Upper lobe of left lung (tissue), 4 donors: Measurements from ENCODE around the gene AKR1C2.

Experiments
- CTCF ChIP-seq, 6 experiments: fragments of 450-650 bp in 4 of 6; fragments of 200-600 bp in 2 of 6; sonication (generic) in 2 of 6; IDR thresholded peaks; one replicate each; pipeline ENCODE4 v1.5.1; 2016 to 2019; ENCODE audit warnings: antibody characterized with exemption in 6 of 6
- POLR2A ChIP-seq, 4 donors: fragments of 450-650 bp; IDR thresholded peaks; one replicate each; pipeline ENCODE4 v1.5.1; 2016 to 2017; ENCODE audit warnings: antibody characterized with exemption in 4 of 4, mild to moderate bottlenecking in 2 of 4
- POLR2AphosphoS5 ChIP-seq, 2 donors: sonication (generic); formaldehyde crosslinking; IDR thresholded peaks; one replicate each; pipeline ENCODE4 v1.5.1; 2017; ENCODE audit warnings: antibody characterized with exemption in 2 of 2

- TF ChIP-seq POLR2A (IDR thresholded peaks at IDR 0.05) (no peak), CTCF (IDR thresholded peaks at IDR 0.05) (no peak), POLR2AphosphoS5 (IDR thresholded peaks at IDR 0.05) (peak in 1 of 2 donors; percentile 48)
Measured at GRCh38 chr10:5043716-5044115, 40.1 kb upstream of the AKR1C2 start.
